ENCODE measurements around the gene SLC10A7.

Gene SLC10A7

DNA sequence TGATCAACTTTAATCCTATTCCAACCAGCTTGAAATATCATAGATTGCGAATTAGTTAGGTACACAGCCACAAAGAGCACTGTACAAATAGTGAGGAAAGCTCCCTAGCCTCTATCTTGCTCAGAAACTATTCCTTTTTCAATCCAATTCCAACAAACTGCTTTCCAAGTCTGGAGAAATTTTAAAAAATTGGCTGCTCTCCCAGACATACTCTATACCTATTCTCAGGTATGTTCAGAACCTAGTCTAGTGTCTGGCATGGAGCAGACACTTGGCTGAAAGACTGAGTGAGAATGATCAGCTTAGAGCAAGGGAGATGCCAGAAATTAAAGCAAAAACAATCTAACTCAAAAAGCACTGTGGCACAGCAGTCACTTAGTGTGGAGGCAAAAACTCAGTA lies 105.9 kb downstream of the SLC10A7 start:
- no peak overlapping the region for H3K4me3 ChIP-seq (ENCODE audit: control insufficient read depth, low read depth, low read length)
- TF ChIP-seq, protein P1, sequence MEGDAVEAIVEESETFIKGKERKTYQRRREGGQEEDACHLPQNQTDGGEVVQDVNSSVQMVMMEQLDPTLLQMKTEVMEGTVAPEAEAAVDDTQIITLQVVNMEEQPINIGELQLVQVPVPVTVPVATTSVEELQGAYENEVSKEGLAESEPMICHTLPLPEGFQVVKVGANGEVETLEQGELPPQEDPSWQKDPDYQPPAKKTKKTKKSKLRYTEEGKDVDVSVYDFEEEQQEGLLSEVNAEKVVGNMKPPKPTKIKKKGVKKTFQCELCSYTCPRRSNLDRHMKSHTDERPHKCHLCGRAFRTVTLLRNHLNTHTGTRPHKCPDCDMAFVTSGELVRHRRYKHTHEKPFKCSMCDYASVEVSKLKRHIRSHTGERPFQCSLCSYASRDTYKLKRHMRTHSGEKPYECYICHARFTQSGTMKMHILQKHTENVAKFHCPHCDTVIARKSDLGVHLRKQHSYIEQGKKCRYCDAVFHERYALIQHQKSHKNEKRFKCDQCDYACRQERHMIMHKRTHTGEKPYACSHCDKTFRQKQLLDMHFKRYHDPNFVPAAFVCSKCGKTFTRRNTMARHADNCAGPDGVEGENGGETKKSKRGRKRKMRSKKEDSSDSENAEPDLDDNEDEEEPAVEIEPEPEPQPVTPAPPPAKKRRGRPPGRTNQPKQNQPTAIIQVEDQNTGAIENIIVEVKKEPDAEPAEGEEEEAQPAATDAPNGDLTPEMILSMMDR (conservative IDR thresholded peaks at IDR 0.05; ENCODE audit: control insufficient read depth, insufficient read depth, low read depth, low read length): no peak
- no peak for DNase-seq (ENCODE audit: low read depth)

DNA sequence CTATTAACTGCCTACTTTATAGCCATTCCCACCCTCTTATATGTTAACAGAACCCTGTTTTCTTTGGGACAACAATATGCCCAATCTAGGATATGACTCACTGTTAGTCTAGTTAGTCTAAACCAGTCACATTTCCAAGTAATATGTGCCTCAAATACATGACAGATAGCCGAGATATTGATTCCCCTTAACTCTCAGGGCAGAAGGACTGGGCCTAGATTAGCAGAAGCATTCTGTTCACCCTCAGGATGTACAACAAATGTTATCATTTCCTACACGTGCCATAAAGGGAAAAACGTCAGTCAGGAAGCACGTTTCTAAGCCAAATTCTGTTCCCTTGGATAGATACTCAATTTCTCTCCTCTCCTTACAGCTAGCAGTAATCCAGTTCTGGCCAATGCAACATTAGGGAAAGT lies 114.1 kb downstream of the SLC10A7 start:
- no peak overlapping the region for H3K4me3 ChIP-seq (ENCODE audit: control insufficient read depth, low read depth, low read length)
- TF ChIP-seq, protein P1 (conservative IDR thresholded peaks at IDR 0.05; ENCODE audit: control insufficient read depth, insufficient read depth, low read depth, low read length): no peak
- peak; percentile 37 for DNase-seq (ENCODE audit: low read depth)

DNA sequence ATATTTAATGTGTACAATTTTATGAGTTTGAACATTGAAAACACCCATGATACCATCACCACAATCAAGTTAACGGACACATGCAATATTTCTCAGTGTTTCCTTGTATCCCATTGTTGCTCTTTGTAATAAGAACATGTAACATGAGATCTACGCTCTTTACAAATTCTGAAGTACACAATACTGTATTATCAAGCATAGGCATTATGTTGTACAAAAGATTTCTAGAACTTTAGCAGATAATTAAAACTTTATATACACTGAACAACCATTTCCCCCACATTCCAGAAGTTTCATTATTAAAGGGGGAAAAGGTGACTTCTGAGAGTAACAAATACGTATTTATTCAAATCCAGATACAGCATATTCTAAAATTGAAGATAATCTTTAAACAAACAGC lies 114.5 kb downstream of the SLC10A7 start:
- TF ChIP-seq, protein P1 (conservative IDR thresholded peaks at IDR 0.05; ENCODE audit: control insufficient read depth, insufficient read depth, low read depth, low read length): no peak
- no peak overlapping the region for H3K4me3 ChIP-seq (ENCODE audit: control insufficient read depth, low read depth, low read length)
- DNase-seq (ENCODE audit: low read depth): no peak

DNA sequence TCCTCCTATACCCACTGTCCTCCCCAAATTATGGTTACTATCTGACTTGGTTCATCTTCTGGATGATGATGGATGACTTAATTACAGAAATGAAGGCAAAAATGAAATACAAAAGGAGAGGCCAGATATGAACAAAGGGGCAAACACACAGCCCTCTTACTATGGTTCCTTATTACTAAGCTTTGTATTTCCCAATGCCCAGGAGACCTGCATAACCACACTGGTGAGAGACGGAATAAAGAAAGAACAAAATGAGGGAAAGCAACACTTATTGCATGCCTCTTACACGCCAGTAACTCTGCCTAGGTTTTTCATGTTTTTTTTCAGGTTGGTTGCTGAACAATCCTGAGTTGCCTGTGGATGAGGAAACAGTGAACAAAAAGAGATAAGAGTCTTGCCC lies 120.5 kb downstream of the SLC10A7 start:
- peak; percentile 74 for DNase-seq (ENCODE audit: low read depth)
- TF ChIP-seq, protein P1 (conservative IDR thresholded peaks at IDR 0.05; ENCODE audit: control insufficient read depth, insufficient read depth, low read depth, low read length): no peak
- no peak overlapping the region for H3K4me3 ChIP-seq (ENCODE audit: control insufficient read depth, low read depth, low read length)

DNA sequence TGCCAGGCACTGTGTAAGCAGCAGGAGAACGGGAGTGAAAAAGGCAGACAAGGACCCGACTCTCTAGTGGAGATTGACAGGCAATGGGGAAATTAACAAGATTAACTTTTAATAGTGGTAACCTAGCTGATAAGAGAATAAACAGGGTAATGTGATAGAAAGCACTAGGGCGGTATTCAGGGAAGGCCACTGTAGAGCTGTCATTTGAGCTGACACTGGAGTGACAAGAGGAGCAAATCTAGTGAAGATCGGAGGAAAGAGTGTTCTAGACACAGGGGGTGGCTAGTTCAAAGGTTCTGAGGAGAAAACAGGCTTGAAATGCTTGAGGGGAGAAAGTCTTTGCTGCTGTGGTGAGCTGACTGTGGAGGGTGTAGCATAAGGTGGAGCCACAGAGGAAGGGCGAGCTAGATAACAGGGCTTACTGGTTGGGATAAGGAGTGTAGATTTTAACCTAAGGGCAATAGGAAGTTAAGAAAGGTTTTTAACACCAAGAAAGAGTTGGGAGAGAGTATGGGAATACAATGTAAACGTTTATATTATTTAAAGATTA lies 122.8 kb downstream of the SLC10A7 start:
- TF ChIP-seq, protein P1 (conservative IDR thresholded peaks at IDR 0.05; ENCODE audit: control insufficient read depth, insufficient read depth, low read depth, low read length): no peak
- no peak for DNase-seq (ENCODE audit: low read depth)
- no peak overlapping the region for H3K4me3 ChIP-seq (ENCODE audit: control insufficient read depth, low read depth, low read length)

DNA sequence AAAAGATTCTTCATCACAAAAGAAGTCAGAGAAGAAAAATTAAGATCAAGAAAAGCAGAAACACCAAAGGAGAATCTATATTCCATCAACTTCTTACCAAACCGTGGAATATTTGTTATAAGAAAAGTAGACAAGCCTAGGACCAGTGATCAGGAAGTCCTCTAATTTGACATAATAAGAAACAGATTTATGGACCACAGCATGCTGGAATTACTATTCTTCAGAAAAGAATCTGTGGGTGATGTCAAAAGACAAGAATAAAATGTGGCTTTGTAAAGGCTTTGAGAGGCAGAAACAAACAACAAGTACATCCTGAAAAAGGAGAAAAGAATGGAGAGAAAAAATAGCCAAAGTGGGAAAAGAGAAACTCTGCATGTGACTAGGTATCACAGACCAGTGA lies 123.3 kb downstream of the SLC10A7 start:
- peak; percentile 37 for DNase-seq (ENCODE audit: low read depth)
- no peak overlapping the region for H3K4me3 ChIP-seq (ENCODE audit: control insufficient read depth, low read depth, low read length)
- TF ChIP-seq, protein P1 (conservative IDR thresholded peaks at IDR 0.05; ENCODE audit: control insufficient read depth, insufficient read depth, low read depth, low read length): no peak

DNA sequence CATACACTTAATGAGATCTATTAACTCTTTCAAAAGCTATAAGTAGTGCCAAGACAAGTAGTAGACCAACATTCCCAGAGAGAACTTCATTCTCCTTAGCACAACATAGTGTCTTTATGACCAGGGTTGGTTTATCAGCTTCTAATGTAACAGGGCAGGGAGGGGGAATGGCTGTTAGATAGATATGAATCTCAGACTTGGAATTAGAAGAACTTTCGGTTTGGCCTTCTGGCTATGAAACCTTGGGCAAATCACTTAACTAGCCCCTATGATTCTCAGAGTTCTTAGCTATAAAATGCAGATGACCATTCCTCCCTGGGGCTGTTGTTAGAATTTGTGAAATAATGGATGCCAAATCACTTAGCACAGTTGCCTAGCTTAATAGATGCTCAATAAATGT lies 132.2 kb downstream of the SLC10A7 start:
- no peak overlapping the region for H3K4me3 ChIP-seq (ENCODE audit: control insufficient read depth, low read depth, low read length)
- TF ChIP-seq, protein P1 (conservative IDR thresholded peaks at IDR 0.05; ENCODE audit: control insufficient read depth, insufficient read depth, low read depth, low read length): no peak
- DNase-seq (ENCODE audit: low read depth): no peak

All from fibroblast of mammary gland (primary cell).